Sigmoid colon (tissue), 7 donors: ENCODE data around the gene NFE2L1. TPM values are rescaled to one million over a fixed set of nuclear protein-coding genes. Genes with fewer than 3 reads are reported as not detected.
"Not testable (repeated sequence)": the region's sequence is repeated elsewhere in the genome, so short reads cannot be mapped to it uniquely, and the experiment has no call there.

ENCODE experiments used
- DNase-seq: peaks from one replicate; pipeline ENCODE4 v3.0.0-alpha.2; 2019
- H3K27ac ChIP-seq, 4 donors: fragments of 200-600 bp; sonication (generic); one replicate each; pipeline ENCODE4 v1.5.1; 2016 to 2019; ENCODE audit warnings: mild to moderate bottlenecking in 1 of 4
- H3K27me3 ChIP-seq, 3 donors: fragments of 200-600 bp; sonication (generic); one replicate each; pipeline ENCODE4 v1.5.1; 2019; ENCODE audit warnings: mild to moderate bottlenecking in 1 of 3
- H3K36me3 ChIP-seq, 4 donors: fragments of 200-600 bp; sonication (generic); one replicate each; pipeline ENCODE4 v1.5.1; 2016 to 2019
- H3K4me1 ChIP-seq, 4 donors: fragments of 200-600 bp; sonication (generic); one replicate each; pipeline ENCODE4 v1.5.1; 2017 to 2019
- H3K4me3 ChIP-seq, 4 donors: fragments of 200-600 bp; sonication (generic); one replicate each; pipeline ENCODE4 v1.5.1; 2017 to 2019; ENCODE audit warnings: mild to moderate bottlenecking in 2 of 4, moderate library complexity in 1 of 4
- H3K9me3 ChIP-seq, 4 donors: fragments of 200-600 bp in 3 of 4; sonication (generic) in 3 of 4; one replicate each; pipeline versions ENCODE4 v1.5.1 to v1.6.1; 2013 to 2019
- EP300 ChIP-seq, 4 donors: sonication (generic); formaldehyde crosslinking; IDR thresholded peaks; one replicate each; pipeline ENCODE4 v1.6.1; 2017; ENCODE audit warnings: antibody characterized with exemption in 4 of 4
- POLR2A ChIP-seq, 2 donors: fragments of 450-650 bp; IDR thresholded peaks; one replicate each; pipeline ENCODE4 v1.6.1; 2016; ENCODE audit warnings: antibody characterized with exemption in 2 of 2, mild to moderate bottlenecking in 2 of 2, moderate library complexity in 2 of 2
- POLR2AphosphoS5 ChIP-seq, 4 donors: sonication (generic); formaldehyde crosslinking; IDR thresholded peaks; one replicate each; pipeline ENCODE4 v1.6.1; 2017; ENCODE audit warnings: antibody characterized with exemption in 4 of 4
- WGBS, 2 donors: extraction: QIAGEN DNeasy Blood & Tissue Kit; methylation state at CpG; one replicate each; pipeline ENCODE4 v1.1.7; 2013; 5-methylcytosine and 5-hydroxymethylcytosine counted together
- intact Hi-C: fragments of 100-400 bp; cut with DNase I; formaldehyde crosslinking; loops from one replicate; pipeline ENCODE4 v1.15.1; 2023
- polyA plus RNA-seq, 3 donors: library from polyadenylated mRNA; stranded (reverse); fragments of 200-250 nt; gene quantifications; one replicate each; pipeline ENCODE4 v1.2.3, GENCODE V29; 2013
- total RNA-seq, 4 donors: library from RNA; depleted of rRNA; stranded (reverse); fragments of >200 nt; gene quantifications; one replicate each; pipeline ENCODE4 v1.1.0, GENCODE V29; 2016
- TF ChIP-seq, protein P1 (sequence below), 4 experiments: fragments of 450-650 bp in 3 of 4; fragments of 200-600 bp in 1 of 4; IDR thresholded peaks; one replicate each; pipeline ENCODE4 v1.5.1; 2016 to 2019; ENCODE audit warnings: antibody characterized with exemption in 4 of 4, mild to moderate bottlenecking in 3 of 4, moderate library complexity in 2 of 4
- donor health status: healthy with polysubstance abuse.
- donor health status: Bipolar disorder and iron deficiency.
- donor health status: healthy.

Gene NFE2L1
- total and polyA plus RNA-seq, 7 donors, result 44.4 to 174 (median 134) TPM

DNA sequence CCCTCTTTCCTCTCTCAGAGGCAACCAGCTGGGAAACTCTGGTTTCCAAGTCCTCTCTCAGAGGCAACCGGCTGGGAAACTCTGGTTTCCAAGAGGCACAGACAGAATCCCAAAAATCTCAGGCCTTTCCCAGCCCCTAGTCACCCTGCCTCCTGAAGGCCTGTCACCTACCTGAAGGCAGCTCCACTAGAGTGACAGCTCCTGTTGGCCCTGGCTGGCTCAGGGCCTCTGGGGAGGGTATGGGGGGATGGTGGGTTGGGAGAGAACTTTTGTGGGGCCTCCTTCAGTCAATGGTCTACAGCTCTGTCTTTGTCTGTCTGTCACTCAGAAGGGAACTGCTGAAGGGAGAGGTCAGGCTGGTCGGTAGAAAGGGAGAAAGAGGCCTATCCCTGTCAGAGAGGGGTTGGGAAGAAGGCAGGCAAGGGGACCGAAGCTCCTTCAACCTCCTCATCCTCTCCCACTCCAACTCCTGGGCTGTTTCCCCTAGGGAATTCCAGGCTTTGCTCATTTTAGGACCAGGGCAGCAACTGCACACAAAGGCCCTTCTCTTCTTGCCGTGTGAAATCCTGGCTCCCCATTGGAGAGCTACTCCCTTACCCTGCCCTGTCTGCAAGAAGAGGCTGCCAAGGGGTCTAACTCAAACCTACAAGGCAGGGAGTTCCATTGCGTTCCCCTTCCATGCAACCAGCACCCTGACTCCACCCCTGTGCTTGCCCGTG, 34.1 kb upstream of the NFE2L1 start:
- DNase-seq, result no peak
- 82 to 83% methylated on average over 6 of the region's 6 CpGs for WGBS, 2 donors
- Histone ChIP-seq H3K4me3 (no peak overlapping the region), H3K27ac (no peak overlapping the region), H3K9me3 (no peaks in the 10 kb centered on the region), H3K36me3 (no peaks in the 10 kb centered on the region), H3K4me1 (peaks cover 0 to 12% (median 11%) of the 10 kb centered on the region in 4 donors), H3K27me3 (peaks cover 4 to 63% (median 22%) of the 10 kb centered on the region in 3 donors)
- TF ChIP-seq EP300 (IDR thresholded peaks at IDR 0.05), result no peak
- no peak for TF ChIP-seq POLR2A (IDR thresholded peaks at IDR 0.05)
- TF ChIP-seq POLR2AphosphoS5 (IDR thresholded peaks at IDR 0.05), result no peak
- TF ChIP-seq, protein P1, sequence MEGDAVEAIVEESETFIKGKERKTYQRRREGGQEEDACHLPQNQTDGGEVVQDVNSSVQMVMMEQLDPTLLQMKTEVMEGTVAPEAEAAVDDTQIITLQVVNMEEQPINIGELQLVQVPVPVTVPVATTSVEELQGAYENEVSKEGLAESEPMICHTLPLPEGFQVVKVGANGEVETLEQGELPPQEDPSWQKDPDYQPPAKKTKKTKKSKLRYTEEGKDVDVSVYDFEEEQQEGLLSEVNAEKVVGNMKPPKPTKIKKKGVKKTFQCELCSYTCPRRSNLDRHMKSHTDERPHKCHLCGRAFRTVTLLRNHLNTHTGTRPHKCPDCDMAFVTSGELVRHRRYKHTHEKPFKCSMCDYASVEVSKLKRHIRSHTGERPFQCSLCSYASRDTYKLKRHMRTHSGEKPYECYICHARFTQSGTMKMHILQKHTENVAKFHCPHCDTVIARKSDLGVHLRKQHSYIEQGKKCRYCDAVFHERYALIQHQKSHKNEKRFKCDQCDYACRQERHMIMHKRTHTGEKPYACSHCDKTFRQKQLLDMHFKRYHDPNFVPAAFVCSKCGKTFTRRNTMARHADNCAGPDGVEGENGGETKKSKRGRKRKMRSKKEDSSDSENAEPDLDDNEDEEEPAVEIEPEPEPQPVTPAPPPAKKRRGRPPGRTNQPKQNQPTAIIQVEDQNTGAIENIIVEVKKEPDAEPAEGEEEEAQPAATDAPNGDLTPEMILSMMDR (IDR thresholded peaks at IDR 0.05), result no peak
- intact Hi-C loops, result no loop called here

DNA sequence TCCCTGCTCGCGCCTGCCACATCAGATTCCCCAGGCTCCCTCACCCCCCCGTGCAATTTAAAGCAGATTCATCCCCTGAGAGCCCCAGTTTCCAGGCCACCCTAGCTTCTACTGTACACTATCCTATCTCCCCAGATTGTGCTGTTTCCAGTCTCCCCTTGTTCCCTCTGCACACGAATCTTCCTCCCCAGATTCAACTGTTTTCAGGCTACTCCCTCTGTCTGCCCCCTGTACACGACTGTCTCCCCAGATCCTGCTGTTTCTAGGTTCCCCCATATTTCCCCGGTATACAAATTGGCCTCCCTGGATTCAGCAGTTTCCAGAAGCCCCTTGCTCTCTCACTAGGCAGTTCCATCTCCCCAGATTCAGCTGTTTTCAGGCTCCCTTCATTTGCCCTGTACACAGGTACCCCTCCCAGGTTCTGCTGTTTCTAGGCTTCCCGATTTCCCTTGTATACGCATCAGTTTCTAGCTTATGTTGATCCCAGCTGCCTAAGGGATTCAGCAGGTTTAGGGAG, 33.5 kb upstream of the NFE2L1 start:
- no peak for DNase-seq
- peaks cover 0 to 12% (median 11%) of the 10 kb centered on the region in 4 donors for H3K4me1 ChIP-seq
- TF ChIP-seq POLR2AphosphoS5 (IDR thresholded peaks at IDR 0.05) (no peak), POLR2A (IDR thresholded peaks at IDR 0.05) (no peak), EP300 (IDR thresholded peaks at IDR 0.05) (no peak)
- TF ChIP-seq, protein P1 (IDR thresholded peaks at IDR 0.05), result no peak
- H3K9me3 ChIP-seq, result no peaks in the 10 kb centered on the region
- intact Hi-C loops, result no loop called here
- H3K27me3 ChIP-seq, result peaks cover 4 to 57% (median 22%) of the 10 kb centered on the region in 3 donors
- no peak overlapping the region for H3K27ac ChIP-seq
- 70 to 76% methylated on average over 8 of the region's 8 CpGs for WGBS, 2 donors
- no peaks in the 10 kb centered on the region for H3K36me3 ChIP-seq
- no peak overlapping the region for H3K4me3 ChIP-seq

DNA sequence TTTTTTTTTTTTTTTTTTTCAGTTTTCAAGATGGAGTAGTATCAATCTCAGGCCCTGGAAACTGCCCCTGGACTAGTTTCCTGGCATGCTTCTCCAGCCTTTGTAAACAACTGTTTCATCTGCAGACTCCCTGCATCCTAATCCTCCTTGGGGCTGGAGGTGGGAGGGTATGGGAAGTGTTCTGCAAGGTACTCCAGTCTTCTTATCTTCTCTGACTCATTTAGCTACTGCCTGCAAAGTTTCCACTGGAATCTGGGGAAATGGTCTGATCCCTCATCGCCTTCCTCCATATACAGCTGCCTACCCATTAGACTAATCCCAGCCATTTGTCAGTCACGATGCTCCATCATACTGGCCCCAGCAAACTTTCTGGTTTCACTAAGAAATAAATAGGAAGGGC, 32.0 kb upstream of the NFE2L1 start:
- H3K9me3 ChIP-seq, result no peaks in the 10 kb centered on the region
- WGBS, 2 donors, result 83 to 92% methylated on average over 2 of the region's 2 CpGs
- peaks cover 0 to 12% (median 11%) of the 10 kb centered on the region in 4 donors for H3K4me1 ChIP-seq
- no peak for DNase-seq
- peaks cover 4 to 46% (median 18%) of the 10 kb centered on the region in 3 donors for H3K27me3 ChIP-seq
- no peak overlapping the region for H3K27ac ChIP-seq
- H3K36me3 ChIP-seq, result no peaks in the 10 kb centered on the region
- intact Hi-C loops, result no loop called here
- TF ChIP-seq POLR2A (IDR thresholded peaks at IDR 0.05), result no peak
- TF ChIP-seq POLR2AphosphoS5 (IDR thresholded peaks at IDR 0.05), result no peak
- TF ChIP-seq EP300 (IDR thresholded peaks at IDR 0.05), result no peak
- TF ChIP-seq, protein P1 (IDR thresholded peaks at IDR 0.05), result no peak
- H3K4me3 ChIP-seq, result no peak overlapping the region

DNA sequence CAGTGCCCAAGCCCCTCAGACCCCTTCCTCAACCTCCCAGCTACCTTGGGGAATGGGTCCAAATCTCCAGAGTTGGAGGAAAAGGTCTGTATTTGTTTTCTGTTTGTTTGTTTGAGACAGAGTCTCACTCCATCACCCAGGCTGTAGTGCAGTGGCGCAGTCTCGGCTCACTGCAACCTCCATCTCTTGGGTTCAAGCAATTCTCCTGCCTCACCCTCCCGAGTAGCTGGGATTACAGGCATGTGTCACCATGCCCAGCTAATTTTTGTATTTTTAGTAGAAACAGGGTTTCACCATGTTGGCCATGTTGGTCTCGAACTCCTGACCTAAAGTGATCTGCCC, 30.4 kb upstream of the NFE2L1 start:
- H3K9me3 ChIP-seq, H3K27ac ChIP-seq, DNase-seq, H3K36me3 ChIP-seq, H3K4me1 ChIP-seq, H3K4me3 ChIP-seq: not testable (repeated sequence)
- 88 to 93% methylated on average over 4 of the region's 4 CpGs for WGBS, 2 donors
- intact Hi-C loops, result loop anchor here (1.0 kb wide), 2 partner anchors 39 to 68 kb away; no protein-coding TSS in a partner anchor
- peaks cover 0 to 32% (median 4%) of the 10 kb centered on the region in 3 donors for H3K27me3 ChIP-seq

DNA sequence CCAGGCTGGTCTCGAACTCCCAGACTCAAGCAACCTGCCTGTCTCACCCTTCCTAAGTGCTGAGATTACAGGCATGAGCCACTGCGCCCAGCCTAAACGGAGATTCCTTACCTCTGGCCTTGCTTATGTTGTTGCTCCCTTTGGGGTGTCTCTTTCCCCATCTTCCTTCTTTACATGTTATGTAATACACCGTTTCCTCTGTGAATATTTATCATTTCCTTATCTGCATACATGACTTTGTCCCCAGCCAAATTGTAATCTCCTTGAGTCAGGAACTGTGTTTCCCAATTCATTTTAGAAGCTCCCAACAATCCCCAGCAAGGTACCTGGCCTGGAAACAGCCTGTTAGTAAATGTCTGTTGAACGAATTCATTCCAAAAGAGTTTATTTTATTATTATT, 26.2 kb upstream of the NFE2L1 start:
- 60 to 75% methylated on average over 5 of the region's 5 CpGs for WGBS, 2 donors
- no peak overlapping the region for H3K27ac ChIP-seq
- no peaks in the 10 kb centered on the region for H3K36me3 ChIP-seq
- H3K4me1 ChIP-seq, result peaks cover 0 to 39% (median 38%) of the 10 kb centered on the region in 4 donors
- TF ChIP-seq POLR2A (IDR thresholded peaks at IDR 0.05), result no peak
- no peak overlapping the region for H3K4me3 ChIP-seq
- H3K27me3 ChIP-seq, result peaks cover 0 to 14% (median 7%) of the 10 kb centered on the region in 3 donors
- intact Hi-C loops, result loop anchor here (5.0 to 10.0 kb wide), 3 partner anchors 125 to 593 kb away; partner anchors contain the start of genes HOXB7, HOXB8, SCRN2 and SP2
- no peak for DNase-seq
- no peaks in the 10 kb centered on the region for H3K9me3 ChIP-seq
